MV-4-11 (cell line): ENCODE data around the gene TAF1B.
"Not testable (repeated sequence)": the region's sequence is repeated elsewhere in the genome, so short reads cannot be mapped to it uniquely, and the experiment has no call there.

Experiments
- DNase-seq: peaks from one replicate; lab custom pipeline; 2025; lab: John Stamatoyannopoulos, UW

The TAF1B gene

DNA sequence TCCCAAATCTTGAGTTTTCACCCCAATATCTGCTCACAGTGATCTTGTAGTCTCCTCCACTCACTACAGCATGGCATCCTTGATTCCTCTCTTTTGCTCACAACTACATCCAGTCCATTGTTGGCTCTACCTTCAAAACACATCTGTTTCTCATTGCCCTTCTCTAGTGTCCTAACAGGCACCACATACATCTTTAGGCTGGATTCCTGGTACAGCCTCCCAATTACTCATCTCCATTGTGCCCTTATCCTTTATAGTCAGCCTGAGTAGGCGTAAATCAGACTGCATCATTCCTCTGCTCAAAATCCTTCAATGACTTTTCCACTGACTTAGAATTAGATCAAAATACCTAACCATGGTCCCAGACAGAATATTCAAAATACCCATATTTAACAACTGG, 10.7 kb upstream of the TAF1B start:
- DNase-seq, result no peak

DNA sequence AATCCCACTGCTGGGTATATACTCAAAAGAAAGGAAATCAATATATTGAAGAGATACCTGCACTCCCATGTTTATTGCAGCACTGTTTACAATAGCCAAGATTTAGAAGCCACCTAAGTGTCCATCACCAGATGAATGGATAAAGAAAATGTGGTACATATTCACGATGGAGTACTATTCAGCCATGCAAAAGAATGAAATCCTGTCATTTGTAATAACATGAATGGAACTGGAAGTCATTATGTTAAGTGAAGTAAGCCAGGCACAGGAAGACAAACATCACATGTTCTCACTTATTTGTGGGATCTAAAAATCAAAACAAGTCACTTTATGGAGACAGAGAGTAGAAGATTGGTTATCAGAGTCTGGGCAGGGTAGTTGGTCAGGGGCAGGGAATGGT, 8.2 kb upstream of the TAF1B start:
- DNase-seq, result not testable (repeated sequence)

DNA sequence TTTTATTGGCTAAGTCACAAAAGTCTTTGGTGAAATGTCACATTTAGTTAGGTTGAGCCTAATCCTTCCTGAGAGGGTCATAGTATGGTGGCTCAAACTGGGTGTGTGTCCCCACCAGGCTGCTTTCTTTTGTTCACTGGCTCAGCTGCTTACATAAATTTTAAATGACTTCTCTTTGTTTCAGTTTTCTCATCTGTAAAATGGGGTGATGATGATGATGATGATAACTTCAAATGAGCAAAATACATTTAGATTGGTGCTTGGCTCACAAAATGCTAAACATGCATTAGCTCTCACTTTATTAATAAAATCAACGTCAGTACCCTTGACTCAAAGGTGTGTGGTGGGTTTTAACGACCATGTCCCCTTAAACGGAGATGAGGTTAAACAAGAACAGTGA, 7.2 kb upstream of the TAF1B start:
- no peak for DNase-seq

DNA sequence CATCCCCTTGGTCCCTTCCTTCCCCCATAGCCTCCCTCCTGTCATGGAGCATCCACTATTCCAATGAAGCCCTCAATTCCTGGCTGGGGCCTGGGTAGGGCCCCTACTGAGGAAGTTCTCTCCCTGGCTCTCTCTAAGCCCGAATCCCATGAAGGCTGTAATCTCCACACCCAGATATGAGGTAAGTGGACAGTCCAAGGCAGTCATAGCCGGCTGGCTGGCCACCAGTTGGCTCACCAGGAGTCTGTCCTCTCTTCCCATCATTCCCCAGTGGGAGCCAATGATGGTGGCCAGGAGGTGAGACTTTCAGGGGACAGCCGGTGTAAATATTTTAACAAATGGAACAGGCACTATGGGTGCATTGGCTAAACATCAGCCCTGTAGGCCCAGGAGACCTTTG, 6.8 kb upstream of the TAF1B start:
- no peak for DNase-seq

DNA sequence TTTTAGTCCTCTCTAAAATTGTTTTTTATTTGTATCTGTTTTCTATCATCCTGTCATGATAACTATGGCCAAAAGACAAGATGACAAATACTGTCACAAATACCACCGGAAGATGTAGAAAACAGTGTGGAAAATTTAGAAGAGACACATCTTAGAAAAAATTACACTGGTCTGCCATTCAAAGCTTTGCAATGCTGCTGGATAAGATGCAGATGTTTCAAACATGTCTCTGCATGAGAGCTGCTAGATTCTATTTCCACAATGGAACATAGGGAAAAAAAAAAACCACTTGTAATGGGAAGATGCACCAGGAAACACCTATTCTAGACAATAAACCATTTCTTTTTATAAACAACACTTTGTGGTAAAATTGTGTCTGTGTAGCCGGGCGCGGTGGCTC, 5.8 kb upstream of the TAF1B start:
- DNase-seq, result no peak

DNA sequence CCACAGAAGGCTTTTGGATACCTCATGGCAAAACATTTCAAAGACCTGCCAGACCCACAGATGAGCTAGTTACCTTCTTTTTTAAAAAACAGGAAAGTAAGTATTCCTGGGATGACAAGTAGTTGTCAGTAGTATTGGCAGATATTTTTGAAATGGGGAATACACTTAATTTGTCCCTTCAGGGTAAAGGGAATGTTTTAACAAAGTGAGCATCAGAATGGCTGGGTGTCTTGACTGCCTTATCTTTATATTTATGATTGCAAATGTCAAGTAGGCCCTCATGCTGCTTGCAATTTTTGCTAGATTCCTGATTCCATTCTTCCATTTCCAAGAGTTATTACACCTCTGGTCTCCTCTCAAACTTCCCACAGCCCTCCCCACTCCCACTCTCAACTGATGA, 4.9 kb upstream of the TAF1B start:
- DNase-seq, result no peak

DNA sequence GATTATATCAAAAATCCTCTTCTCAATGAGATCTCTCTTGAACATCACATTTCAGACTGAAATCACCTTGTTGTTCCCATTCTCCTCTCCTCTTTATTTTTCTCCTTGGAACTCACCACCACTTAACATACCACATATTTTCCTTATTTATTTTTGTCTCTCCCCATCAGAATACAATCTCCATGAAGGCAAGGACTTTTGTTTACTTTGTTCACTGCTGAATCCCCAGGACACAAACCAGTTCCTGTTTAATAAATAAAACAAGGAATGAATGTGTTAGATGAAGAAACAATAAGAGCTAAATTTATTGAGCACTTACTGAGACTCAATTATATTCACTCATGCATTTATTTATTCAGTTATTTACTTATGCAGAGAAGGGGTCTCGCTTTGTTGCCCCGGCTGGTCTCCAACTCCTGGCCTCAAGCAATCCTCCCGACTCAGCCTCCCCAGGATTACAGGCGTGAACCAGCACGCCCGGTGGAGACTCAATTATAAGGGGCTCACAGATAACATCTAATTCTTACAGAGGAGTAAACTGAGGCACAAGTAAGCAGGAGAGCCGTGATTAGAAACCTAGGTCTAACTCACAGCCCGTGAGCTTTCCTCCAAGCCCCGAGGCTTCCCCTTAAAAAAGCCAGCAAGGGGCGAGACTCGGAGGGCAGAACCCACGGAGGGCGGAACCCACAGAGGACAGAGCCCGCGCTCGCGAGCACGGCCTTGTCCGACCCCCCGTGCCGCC, 616 bp upstream of the TAF1B start:
- DNase-seq, result no peak

DNA sequence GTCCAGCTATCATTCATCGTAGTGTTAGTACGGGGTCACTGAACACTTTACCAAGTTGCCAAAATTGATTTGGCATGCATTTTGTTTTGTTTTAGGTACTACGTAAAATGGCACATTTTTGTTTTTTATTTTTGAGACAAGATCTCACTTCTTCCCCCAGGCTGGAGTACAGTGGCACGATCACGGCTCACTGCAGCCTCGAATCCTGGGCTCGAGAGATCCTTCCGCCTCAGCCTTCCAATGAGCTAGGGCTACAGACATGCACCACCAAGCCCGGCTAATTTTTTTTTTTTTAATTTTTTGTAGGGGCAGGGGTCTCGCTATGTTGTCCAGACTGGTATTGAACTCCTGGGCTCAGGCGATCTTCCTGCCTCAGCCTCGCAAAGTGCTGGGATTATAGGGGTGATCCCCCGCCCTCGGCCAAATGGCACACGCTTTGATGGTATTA, 786 bp downstream of the TAF1B start:
- no peak for DNase-seq

DNA sequence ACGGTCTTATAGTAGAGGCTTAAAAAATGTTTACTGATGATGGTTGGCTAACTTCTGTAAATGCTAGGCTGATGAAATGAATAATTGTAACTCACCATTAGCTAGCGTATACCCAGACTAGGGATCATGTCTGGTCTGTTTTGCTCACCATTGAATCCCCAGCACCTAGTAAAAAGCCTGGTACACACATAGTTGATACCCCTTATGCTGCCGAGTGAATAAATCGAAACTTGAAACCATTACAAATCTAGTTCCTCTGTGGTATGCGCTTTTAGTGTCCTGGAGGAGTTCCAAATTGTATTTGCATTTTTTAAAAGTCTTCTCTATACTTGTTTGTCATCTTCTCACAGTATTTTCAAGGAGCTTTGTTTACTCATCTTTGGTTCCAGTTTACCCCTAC, 1.3 kb downstream of the TAF1B start:
- peak; percentile 58 for DNase-seq

DNA sequence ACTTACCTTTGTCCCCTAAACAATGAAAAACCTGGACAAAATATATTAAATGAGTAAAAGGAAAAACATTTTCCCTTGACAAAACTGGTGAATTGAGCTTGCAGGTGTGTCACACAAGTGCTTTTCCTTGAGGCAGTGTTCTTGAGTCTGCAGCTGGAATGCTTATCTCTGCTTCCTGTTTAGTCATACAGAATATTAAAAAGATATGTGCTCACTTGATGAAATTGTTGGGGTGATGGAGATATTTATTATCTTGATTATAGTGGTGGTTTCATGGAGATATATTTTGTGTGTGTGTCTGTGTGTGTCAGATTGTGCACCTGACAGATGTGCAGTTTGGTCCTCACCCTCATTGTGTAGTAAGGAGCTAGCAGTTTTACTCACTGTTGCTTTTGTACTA, 3.3 kb downstream of the TAF1B start:
- DNase-seq, result no peak

DNA sequence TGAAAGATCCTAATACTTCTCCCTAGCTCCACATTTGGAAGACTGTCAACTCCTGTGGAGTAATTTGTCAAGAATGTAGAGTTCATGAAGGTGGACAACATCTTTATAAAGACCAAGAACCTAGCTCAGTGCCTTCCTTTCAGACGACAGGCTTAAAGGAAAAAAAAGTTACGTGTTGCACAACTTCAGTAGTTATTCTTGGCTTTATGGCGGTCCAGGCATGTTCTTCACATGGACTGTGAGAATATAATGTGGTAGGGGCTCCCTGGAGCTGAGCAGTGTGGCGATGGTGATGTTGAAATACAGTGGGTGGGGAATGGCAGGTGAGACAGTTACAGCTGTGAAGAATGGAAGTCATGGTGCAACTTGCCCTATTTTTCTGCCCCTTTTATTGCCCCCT, 3.9 kb downstream of the TAF1B start:
- peak; percentile 48 for DNase-seq

DNA sequence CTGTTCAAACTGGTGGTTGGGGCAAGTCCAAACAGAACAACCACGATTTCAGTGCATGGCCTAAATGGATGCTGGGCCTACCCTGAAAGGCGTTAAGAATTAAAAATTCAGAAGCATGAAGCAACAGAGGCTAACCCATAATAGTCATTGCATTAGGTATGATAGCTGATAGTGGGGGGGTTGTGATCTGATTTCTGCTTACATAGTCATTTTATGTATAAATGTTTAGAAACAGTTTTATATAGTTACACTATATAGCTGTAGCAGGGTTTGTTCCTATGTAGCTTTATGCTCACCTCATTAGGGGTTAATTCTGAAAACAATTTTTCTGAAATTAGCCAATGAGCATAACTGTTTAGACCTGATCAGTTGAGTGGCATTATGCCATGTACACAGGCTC, 9.6 kb downstream of the TAF1B start:
- DNase-seq, result no peak

DNA sequence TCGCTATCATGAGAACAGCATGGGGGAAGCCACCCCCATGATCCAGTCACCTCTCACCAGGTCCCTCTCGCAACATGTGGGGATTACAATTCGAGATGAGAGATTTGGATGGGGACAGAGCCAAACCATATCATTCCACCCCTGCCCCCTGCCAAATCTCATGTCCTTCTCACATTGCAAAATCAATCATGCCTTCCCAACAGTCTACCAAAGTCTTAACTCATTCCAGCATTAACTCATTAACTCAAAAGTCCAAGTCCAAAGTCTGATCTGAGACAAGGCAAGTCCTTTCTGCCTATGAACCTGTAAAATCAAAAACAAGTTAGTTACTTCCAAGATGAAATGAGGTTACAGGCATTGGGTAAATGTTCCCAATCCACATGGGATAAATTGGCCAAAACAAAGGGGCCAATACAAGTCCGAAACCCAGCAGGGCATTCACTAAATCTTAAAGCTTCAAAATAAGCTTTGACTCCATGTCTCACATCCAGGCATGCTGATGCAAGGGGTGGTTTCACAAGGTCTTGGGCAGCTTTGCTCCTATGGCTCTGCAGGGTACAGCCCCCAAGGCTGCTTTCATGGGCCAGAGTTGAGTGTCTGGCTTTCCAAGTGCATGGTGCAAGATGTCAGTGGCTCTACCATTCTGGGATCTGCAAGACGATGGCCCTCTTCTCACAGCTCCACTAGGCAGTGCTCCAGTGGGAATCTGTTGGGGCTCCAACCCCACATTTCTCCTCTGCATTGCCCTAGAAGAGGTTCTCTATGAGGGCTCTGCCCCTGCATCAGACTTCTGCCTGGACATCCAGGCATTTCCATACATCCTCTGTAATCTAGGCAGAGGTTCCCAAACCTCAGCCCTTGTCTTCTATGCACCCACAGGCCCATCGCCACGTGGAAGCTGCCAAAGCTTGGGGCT, 14.8 kb downstream of the TAF1B start:
- no peak for DNase-seq

DNA sequence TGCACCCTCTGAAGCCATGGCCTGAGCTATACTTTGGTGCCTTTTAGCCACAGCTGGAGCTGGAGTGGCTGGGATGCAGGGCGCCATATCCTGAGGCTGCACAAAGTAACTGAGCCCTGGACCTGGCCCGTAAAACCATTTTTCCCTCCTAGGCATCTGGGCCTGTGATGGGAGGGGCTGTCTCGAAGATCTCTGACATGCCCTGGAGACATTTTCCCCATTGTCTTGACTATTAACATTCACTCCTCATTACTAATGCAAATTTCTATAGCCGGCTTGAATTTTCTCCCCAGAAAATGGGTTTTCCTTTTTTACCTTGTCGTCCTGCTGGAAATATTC, 15.4 kb downstream of the TAF1B start:
- no peak for DNase-seq

DNA sequence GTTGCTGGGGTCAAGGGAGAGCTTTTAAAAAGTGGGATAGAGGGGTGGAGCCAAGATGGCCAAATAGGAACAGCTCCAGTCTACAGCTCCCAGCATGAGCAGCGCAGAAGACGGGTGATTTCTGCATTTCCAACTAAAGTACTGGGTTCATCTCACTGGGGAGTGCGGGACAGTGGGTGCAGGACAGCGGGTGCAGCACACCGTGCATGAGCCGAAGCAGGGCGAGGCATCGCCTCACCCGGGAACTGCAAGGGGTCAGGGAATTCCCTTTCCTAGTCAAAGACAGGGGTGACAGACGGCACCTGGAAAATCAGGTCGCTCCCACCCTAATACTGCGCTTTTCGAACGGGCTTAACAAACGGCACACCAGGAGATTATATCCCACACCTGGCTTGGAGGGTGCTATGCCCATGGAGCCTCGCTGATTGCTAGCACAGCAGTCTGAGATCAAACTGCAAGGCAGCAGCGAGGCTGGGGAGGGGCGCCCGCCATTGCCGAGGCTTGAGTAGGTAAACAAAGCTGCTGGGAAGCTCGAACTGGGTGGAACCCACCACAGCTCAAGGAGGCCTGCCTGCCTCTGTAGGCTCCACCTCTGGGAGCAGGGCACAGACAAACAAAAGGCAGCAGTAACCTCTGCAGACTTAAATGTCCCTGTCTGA, 17.8 kb downstream of the TAF1B start:
- not testable (repeated sequence) for DNase-seq

DNA sequence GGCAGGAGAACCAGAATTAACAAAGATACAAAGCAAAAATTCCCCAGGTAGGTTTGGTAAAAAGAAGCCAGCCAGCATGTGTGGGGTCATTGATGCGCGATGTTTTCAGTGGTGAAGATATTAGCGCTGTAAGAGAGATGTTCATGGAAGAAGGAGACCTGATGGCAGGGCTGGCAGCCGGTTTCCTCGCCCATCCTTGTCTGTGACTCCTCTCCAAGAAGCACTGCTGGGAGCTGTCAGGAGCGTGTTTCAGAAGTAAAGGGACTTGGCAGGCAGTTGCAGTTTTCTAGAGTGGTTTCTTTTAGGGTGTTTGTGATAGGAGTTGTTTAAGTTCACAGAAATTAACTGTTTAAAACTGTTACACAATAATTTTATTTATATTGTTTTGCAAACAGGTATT, 24.6 kb downstream of the TAF1B start:
- no peak for DNase-seq

DNA sequence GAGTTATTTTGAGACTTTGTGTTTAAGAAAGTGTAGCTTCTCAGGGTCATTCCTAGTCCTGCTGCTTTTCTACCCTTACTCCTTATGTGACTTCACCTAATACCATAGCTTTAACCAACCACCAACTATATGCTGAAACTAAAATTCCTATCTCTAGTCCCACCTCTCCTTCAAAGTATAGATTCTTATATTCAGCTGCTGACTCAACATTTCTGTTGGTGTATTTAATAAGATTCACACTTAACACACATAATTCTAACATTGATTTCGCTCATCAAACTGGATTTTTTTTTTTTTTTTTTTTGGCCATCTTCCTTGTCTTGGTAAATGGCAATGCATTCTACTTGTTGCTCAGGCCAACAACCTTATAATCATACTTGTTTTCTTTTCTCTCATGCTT, 30.1 kb downstream of the TAF1B start:
- DNase-seq, result no peak

DNA sequence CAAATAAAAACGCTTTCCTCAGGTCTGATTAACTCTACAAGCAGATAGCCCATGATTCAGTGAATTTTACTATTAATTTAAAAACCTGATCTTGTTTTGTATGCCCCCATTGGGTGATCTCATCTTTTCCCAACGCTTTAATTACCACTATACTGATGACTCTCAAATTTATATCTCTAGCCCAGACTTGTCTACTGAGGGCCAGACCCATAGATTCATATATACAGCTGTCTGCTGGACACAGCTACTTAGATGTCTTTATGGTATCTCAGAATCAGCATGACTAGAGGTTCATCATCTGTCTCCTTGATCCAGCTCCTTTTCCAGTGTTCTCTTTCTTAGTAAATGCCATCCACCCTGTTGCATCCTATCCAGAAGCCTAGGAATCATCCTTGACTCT, 33.8 kb downstream of the TAF1B start:
- DNase-seq, result no peak

DNA sequence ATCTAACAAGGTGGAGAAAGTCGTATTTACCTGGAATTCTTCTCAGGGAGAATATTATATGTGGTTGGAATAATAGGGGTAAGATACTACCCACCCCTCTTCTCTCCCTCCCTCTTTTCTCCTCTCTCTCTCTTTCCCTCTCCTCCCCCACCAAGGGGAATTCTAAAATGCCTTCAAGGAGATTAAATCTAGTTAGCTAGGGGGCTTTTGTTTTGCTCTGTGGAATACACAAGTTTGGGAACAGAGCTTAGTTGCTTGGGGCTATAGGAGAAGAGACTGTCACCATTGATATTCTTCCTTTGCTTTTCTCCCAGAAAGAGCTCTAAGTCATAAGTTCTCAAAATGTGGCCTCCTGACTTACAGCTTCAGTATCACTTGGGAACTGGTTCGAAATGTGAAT, 34.5 kb downstream of the TAF1B start:
- DNase-seq, result no peak

DNA sequence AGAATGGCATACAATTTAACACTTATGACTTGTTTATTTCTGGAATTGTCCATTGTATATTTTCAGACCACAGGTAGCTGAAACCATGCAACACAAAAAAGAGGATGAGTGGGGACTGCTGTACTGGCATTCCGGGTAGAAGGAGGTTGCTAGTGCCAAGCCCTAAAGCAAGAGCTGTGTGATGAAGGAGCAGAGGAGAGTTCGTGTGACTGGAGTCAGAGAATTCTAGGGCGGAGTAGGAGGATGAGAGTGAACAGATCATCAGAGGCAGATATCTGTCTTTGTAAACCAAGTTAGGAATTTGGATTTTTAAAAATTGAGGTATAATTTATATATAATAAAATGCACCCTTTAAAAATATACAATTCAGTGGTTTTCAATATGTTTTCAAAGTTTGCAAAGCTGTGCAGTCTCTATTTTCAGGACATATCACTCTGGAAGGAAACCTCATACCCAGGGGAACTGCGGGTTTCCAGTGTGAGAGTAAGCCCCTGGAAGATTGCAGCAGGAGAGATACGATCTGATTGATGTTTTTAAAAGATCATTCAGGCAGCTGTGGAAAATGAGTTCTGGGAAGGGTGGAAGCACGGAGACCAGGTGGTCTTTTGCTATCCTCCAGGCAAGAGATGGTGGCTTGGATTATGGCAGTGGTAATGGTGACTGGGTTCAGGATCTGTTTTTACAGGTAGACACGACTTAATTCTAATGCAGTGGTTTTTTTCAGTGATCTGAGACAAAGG, 36.4 kb downstream of the TAF1B start:
- no peak for DNase-seq

DNA sequence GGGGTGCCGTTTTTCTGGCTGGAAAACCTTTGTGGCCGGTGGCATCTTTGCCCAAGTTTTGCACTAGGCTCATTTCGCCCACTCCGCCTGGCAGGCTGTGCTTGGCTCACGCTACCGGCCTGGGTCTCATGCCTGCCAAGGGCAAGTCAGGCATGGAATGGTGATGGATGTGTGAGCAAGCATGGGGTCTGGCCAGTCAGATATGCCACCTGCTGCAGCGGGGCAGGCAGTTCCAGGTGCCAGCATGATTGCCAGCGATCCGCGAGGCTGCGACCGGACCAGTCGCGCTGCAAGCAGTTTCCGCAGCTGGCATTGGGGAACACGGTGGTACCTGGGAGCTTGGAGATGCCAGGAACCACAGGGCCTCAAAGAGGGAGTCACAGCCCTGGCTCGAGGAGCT, 40.6 kb downstream of the TAF1B start:
- no peak for DNase-seq

DNA sequence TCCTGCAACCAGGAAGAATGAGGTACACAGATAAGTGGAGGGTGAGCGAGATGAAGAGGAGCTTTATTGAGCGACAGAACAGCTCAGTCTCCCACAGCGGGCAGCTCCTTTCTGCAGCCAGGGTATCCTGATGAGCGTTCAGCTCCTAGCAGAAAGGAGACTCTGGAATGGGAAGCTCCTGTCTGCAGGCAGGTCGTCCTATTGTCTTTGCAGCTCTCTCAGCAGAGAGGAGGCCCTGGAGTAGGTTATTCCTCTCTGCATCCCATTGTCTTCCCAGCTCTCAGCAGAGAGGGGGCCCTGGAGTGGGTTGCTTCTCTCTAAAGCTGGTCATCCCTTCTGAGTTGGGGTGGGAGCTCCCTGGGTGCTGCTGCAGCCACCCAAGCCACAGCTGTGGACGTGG, 41.2 kb downstream of the TAF1B start:
- DNase-seq, result no peak
